WTC11 (cell line): Measurements from ENCODE around the gene ABCA12. TPM values are rescaled to one million over a fixed set of nuclear protein-coding genes. Genes with fewer than 3 reads are reported as not detected.

Experiments
- ATAC-seq: fragments of 200-7000 bp; cut with Tn5 transposase; 2 replicates; pipeline ENCODE4 v1.10.0; 2021; ENCODE audit warnings: mild to moderate bottlenecking, moderate library complexity
- CTCF ChIA-PET: fragments of 300-600 bp; sonication (Branson Sonifier 250); formaldehyde crosslinking; loops from one replicate; lab custom pipeline; 2021; ENCODE audit warnings: antibody characterized with exemption; lab: Charles Lee
- POLR2A ChIA-PET: fragments of 350-600 bp; sonication (Branson Sonifier 250); formaldehyde crosslinking; loops from one replicate; lab custom pipeline; 2021; ENCODE audit warnings: antibody characterized with exemption; lab: Charles Lee
- DNase-seq: peaks from one replicate; pipeline ENCODE4 v3.0.0; 2021; ENCODE audit warnings: low spot score
- H3K27ac Mint-ChIP-seq: 2 replicates; pipeline ENCODE4 v1.8.0; 2021; ENCODE audit warnings: mixed read lengths
- H3K27me3 Mint-ChIP-seq: 2 replicates; pipeline ENCODE4 v1.8.0; 2021; ENCODE audit warnings: low read depth, mild to moderate bottlenecking, moderate library complexity, mixed read lengths
- H3K36me3 Mint-ChIP-seq: 2 replicates; pipeline ENCODE4 v1.8.0; 2021; ENCODE audit warnings: mixed read lengths
- H3K4me1 Mint-ChIP-seq: 2 replicates; pipeline ENCODE4 v1.8.0; 2022; ENCODE audit warnings: mixed read lengths
- H3K4me3 Mint-ChIP-seq: 2 replicates; pipeline ENCODE4 v1.8.0; 2021; ENCODE audit warnings: mild to moderate bottlenecking, moderate library complexity, mixed read lengths
- H3K9me3 Mint-ChIP-seq: 2 replicates; pipeline ENCODE4 v1.8.0; 2021; ENCODE audit warnings: mixed read lengths
- CBFB ChIP-seq: sonication (generic); formaldehyde crosslinking; IDR thresholded peaks from 2 replicates; pipeline ENCODE4 v1.8.1; 2022; ENCODE audit warnings: mild to moderate bottlenecking, low read depth, missing genetic modification reagents
- CDX4 ChIP-seq: fragments of 250-450 bp; sonication (Bioruptor Pico); IDR thresholded peaks from 2 replicates; pipeline ENCODE4 v1.9.0; 2021; ENCODE audit warnings: moderate library complexity, mild to moderate bottlenecking, inconsistent platforms, borderline replicate concordance
- CREM ChIP-seq: sonication (generic); formaldehyde crosslinking; IDR thresholded peaks from 2 replicates; pipeline ENCODE4 v1.8.1; 2022; ENCODE audit warnings: mild to moderate bottlenecking, missing genetic modification reagents, moderate library complexity
- E2F4 ChIP-seq: sonication (generic); formaldehyde crosslinking; IDR thresholded peaks from 2 replicates; pipeline ENCODE4 v1.8.1; 2022; ENCODE audit warnings: low read depth, mild to moderate bottlenecking, moderate library complexity, missing genetic modification reagents, borderline replicate concordance
- E2F5 ChIP-seq: sonication (generic); formaldehyde crosslinking; IDR thresholded peaks from 2 replicates; pipeline ENCODE4 v1.8.1; 2022; ENCODE audit warnings: mild to moderate bottlenecking, moderate library complexity, missing genetic modification reagents
- GRHL2 ChIP-seq: fragments of 250-450 bp; sonication (Bioruptor Pico); IDR thresholded peaks from 2 replicates; pipeline ENCODE4 v1.8.0; 2022; ENCODE audit warnings: mild to moderate bottlenecking, moderate library complexity; ENCODE audit not compliant: insufficient replicate concordance, severe bottlenecking
- HMGXB4 ChIP-seq: sonication (generic); formaldehyde crosslinking; IDR thresholded peaks from 2 replicates; pipeline ENCODE4 v1.8.1; 2023; ENCODE audit warnings: mild to moderate bottlenecking, moderate library complexity, missing genetic modification reagents
- JAZF1 ChIP-seq: fragments of 250-450 bp; sonication (Bioruptor Pico); IDR thresholded peaks from 2 replicates; pipeline ENCODE4 v1.9.0; 2021; ENCODE audit warnings: moderate library complexity, mild to moderate bottlenecking, inconsistent platforms
- NFYB ChIP-seq: sonication (generic); formaldehyde crosslinking; conservative IDR thresholded peaks from 2 replicates; pipeline ENCODE4 v1.8.0; 2022; ENCODE audit warnings: low read depth, missing genetic modification reagents
- NR1H2 ChIP-seq: sonication (generic); formaldehyde crosslinking; IDR thresholded peaks from 2 replicates; pipeline ENCODE4 v1.9.0; 2021; ENCODE audit warnings: mild to moderate bottlenecking, moderate library complexity, missing genetic modification reagents
- NR2C2 ChIP-seq: sonication (generic); formaldehyde crosslinking; IDR thresholded peaks from 2 replicates; pipeline ENCODE4 v1.8.0; 2022; ENCODE audit warnings: mild to moderate bottlenecking, missing genetic modification reagents
- NR3C1 ChIP-seq: sonication (generic); formaldehyde crosslinking; conservative IDR thresholded peaks from 2 replicates; pipeline ENCODE4 v1.8.1; 2023; ENCODE audit warnings: low read depth, mild to moderate bottlenecking, missing genetic modification reagents
- SP1 ChIP-seq: sonication (generic); formaldehyde crosslinking; conservative IDR thresholded peaks from 2 replicates; pipeline ENCODE4 v1.8.1; 2022; ENCODE audit warnings: missing genetic modification reagents
- STAT6 ChIP-seq: sonication (generic); formaldehyde crosslinking; conservative IDR thresholded peaks from 2 replicates; pipeline ENCODE4 v1.8.1; 2023; ENCODE audit warnings: mild to moderate bottlenecking, low read depth, missing genetic modification reagents, moderate library complexity
- ZBTB21 ChIP-seq: sonication (generic); formaldehyde crosslinking; IDR thresholded peaks from 2 replicates; pipeline ENCODE4 v1.8.1; 2023; ENCODE audit warnings: mild to moderate bottlenecking, missing genetic modification reagents, borderline replicate concordance
- ZNF219 ChIP-seq: sonication (generic); formaldehyde crosslinking; IDR thresholded peaks from 2 replicates; pipeline ENCODE4 v1.8.0; 2023; ENCODE audit warnings: missing genetic modification reagents, mild to moderate bottlenecking, borderline replicate concordance
- ZNF232 ChIP-seq: sonication (generic); formaldehyde crosslinking; IDR thresholded peaks from 2 replicates; pipeline ENCODE4 v1.8.0; 2022; ENCODE audit warnings: mild to moderate bottlenecking, missing genetic modification reagents
- ZNF281 ChIP-seq: sonication (generic); formaldehyde crosslinking; IDR thresholded peaks from 2 replicates; pipeline ENCODE4 v1.8.0; 2023; ENCODE audit warnings: mild to moderate bottlenecking, missing genetic modification reagents
- ZNF396 ChIP-seq: fragments of 250-450 bp; sonication (Bioruptor Pico); IDR thresholded peaks from 2 replicates; pipeline ENCODE4 v1.8.0; 2021; ENCODE audit warnings: mild to moderate bottlenecking, moderate library complexity, borderline replicate concordance
- total RNA-seq: library from RNA; stranded (reverse); gene quantifications from 3 replicates; pipeline ENCODE4 v1.2.3, GENCODE V29; 2021

Gene ABCA12
- total RNA-seq, 1 experiment from 2014 or later, result 0.04 TPM

GRCh38 chr2:214989187-214989586 is 149.2 kb downstream of the ABCA12 start (continued):
- TF ChIP-seq NR1H2 (no peak), CREM (no peak), CDX4 (CRISPR knock-in tag) (no peak), JAZF1 (CRISPR knock-in tag) (no peak)

GRCh38 chr2:214987261-214987660 is 151.2 kb downstream of the ABCA12 start:
- H3K9me3 Mint-ChIP-seq, result no peaks in the 10 kb centered on the region
- H3K27me3 Mint-ChIP-seq, result no peaks in the 10 kb centered on the region
- no peaks in the 10 kb centered on the region for H3K36me3 Mint-ChIP-seq
- ATAC-seq (no peak), DNase-seq (no peak)
- TF ChIP-seq GRHL2, result no peak
- no peak for TF ChIP-seq CDX4 (CRISPR knock-in tag)
- no peak for TF ChIP-seq ZNF219
- no peak for TF ChIP-seq STAT6
- H3K27ac Mint-ChIP-seq, result no peak overlapping the region
- CTCF ChIA-PET, result no interaction called here
- POLR2A ChIA-PET, result no interaction called here
- H3K4me3 Mint-ChIP-seq, result no peak overlapping the region
- H3K4me1 Mint-ChIP-seq, result no peaks in the 10 kb centered on the region

GRCh38 chr2:214985619-214986018 is 152.8 kb downstream of the ABCA12 start:
- H3K36me3 Mint-ChIP-seq, result no peaks in the 10 kb centered on the region
- ChIA-PET POLR2A (no interaction called here), CTCF (no interaction called here)
- TF ChIP-seq E2F5, result no peak
- TF ChIP-seq CDX4 (CRISPR knock-in tag), result no peak
- TF ChIP-seq STAT6, result no peak
- TF ChIP-seq ZBTB21, result no peak
- TF ChIP-seq CBFB, result no peak
- no peak for TF ChIP-seq NR3C1
- TF ChIP-seq ZNF396, result no peak
- no peak for TF ChIP-seq E2F4 (CRISPR knock-in tag)
- no peak for TF ChIP-seq ZNF281 (CRISPR knock-in tag)
- TF ChIP-seq HMGXB4 (CRISPR knock-in tag), result no peak
- TF ChIP-seq NFYB (CRISPR knock-in tag), result no peak
- no peak for TF ChIP-seq NR2C2 (CRISPR knock-in tag)
- no peak for TF ChIP-seq SP1 (CRISPR knock-in tag)
- no peak for TF ChIP-seq ZNF232
- TF ChIP-seq, all 79 proteins: peak for 0
- Mint-ChIP-seq H3K4me1 (peaks cover 3% of the 10 kb centered on the region; the same call in 1 of the 2 replicates), H3K27ac (no peak overlapping the region), H3K27me3 (no peaks in the 10 kb centered on the region), H3K4me3 (no peak overlapping the region), H3K9me3 (no peaks in the 10 kb centered on the region)
- DNase-seq (no peak), ATAC-seq (no peak)
